Measurements from ENCODE around the gene PROSER2.

DNA sequence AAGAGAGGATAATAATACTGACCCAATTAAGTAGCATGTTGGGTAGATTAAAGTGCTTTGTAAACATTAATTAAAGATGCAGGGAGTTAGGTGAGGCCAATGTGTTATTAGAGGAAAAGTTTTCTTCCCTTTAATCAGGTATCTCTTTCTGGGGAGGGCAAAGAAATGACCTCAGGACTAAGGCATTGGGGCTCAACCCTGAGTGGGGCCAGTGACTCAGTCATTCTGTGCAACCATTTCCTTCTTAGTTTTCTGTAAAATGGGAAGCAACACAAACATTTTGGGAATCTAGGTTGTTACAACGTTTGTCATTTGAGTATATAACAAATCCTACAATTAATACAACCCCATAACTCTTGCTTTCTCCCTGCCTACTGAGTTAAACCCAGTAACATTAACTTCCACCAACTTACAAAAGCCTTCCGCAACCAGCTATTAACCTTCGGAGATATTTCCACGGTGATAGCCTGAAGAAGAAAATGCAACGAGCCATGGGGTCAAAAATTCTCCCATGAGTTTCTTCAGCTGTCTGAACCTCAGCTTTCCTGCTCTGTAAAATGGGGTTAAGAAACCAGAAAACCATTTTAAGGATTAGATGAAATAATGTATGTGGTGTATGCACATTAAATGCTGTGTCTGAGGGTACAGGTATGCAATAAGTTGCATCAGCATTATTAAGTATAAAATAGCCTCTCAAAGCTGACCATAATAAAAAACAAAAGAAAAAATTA is 965 bp upstream of the PROSER2 start:
- no peak for TF ChIP-seq EGR1 (IDR thresholded peaks at IDR 0.05; ENCODE audit: low read depth in 2 of 2)
- TF ChIP-seq, protein P1, sequence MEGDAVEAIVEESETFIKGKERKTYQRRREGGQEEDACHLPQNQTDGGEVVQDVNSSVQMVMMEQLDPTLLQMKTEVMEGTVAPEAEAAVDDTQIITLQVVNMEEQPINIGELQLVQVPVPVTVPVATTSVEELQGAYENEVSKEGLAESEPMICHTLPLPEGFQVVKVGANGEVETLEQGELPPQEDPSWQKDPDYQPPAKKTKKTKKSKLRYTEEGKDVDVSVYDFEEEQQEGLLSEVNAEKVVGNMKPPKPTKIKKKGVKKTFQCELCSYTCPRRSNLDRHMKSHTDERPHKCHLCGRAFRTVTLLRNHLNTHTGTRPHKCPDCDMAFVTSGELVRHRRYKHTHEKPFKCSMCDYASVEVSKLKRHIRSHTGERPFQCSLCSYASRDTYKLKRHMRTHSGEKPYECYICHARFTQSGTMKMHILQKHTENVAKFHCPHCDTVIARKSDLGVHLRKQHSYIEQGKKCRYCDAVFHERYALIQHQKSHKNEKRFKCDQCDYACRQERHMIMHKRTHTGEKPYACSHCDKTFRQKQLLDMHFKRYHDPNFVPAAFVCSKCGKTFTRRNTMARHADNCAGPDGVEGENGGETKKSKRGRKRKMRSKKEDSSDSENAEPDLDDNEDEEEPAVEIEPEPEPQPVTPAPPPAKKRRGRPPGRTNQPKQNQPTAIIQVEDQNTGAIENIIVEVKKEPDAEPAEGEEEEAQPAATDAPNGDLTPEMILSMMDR (IDR thresholded peaks at IDR 0.05; ENCODE audit: low read depth, low read length, missing input control), result no peak
- no peak for TF ChIP-seq TAF1 (conservative IDR thresholded peaks at IDR 0.05)
- no peak for TF ChIP-seq HNF4A (conservative IDR thresholded peaks at IDR 0.05)
- no peak for TF ChIP-seq GABPA (IDR thresholded peaks at IDR 0.05 in 1 of 2, conservative IDR thresholded peaks at IDR 0.05 in 1 of 2)
- TF ChIP-seq SP1 (IDR thresholded peaks at IDR 0.05), result no peak
- no peak for TF ChIP-seq JUND (IDR thresholded peaks at IDR 0.05)
- TF ChIP-seq RAD21 (IDR thresholded peaks at IDR 0.05), result no peak
- TF ChIP-seq, protein P2, sequence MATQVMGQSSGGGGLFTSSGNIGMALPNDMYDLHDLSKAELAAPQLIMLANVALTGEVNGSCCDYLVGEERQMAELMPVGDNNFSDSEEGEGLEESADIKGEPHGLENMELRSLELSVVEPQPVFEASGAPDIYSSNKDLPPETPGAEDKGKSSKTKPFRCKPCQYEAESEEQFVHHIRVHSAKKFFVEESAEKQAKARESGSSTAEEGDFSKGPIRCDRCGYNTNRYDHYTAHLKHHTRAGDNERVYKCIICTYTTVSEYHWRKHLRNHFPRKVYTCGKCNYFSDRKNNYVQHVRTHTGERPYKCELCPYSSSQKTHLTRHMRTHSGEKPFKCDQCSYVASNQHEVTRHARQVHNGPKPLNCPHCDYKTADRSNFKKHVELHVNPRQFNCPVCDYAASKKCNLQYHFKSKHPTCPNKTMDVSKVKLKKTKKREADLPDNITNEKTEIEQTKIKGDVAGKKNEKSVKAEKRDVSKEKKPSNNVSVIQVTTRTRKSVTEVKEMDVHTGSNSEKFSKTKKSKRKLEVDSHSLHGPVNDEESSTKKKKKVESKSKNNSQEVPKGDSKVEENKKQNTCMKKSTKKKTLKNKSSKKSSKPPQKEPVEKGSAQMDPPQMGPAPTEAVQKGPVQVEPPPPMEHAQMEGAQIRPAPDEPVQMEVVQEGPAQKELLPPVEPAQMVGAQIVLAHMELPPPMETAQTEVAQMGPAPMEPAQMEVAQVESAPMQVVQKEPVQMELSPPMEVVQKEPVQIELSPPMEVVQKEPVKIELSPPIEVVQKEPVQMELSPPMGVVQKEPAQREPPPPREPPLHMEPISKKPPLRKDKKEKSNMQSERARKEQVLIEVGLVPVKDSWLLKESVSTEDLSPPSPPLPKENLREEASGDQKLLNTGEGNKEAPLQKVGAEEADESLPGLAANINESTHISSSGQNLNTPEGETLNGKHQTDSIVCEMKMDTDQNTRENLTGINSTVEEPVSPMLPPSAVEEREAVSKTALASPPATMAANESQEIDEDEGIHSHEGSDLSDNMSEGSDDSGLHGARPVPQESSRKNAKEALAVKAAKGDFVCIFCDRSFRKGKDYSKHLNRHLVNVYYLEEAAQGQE (IDR thresholded peaks at IDR 0.05), result no peak
- TF ChIP-seq, protein P3, sequence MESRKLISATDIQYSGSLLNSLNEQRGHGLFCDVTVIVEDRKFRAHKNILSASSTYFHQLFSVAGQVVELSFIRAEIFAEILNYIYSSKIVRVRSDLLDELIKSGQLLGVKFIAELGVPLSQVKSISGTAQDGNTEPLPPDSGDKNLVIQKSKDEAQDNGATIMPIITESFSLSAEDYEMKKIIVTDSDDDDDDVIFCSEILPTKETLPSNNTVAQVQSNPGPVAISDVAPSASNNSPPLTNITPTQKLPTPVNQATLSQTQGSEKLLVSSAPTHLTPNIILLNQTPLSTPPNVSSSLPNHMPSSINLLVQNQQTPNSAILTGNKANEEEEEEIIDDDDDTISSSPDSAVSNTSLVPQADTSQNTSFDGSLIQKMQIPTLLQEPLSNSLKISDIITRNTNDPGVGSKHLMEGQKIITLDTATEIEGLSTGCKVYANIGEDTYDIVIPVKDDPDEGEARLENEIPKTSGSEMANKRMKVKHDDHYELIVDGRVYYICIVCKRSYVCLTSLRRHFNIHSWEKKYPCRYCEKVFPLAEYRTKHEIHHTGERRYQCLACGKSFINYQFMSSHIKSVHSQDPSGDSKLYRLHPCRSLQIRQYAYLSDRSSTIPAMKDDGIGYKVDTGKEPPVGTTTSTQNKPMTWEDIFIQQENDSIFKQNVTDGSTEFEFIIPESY (IDR thresholded peaks at IDR 0.05), result no peak
- TF ChIP-seq, protein P4, sequence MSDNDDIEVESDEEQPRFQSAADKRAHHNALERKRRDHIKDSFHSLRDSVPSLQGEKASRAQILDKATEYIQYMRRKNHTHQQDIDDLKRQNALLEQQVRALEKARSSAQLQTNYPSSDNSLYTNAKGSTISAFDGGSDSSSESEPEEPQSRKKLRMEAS (IDR thresholded peaks at IDR 0.05), result no peak
- TF ChIP-seq FOXA1 (IDR thresholded peaks at IDR 0.05), result no peak

All from liver (tissue), 3 donors.